Lung (tissue), 12 donors: ENCODE measurements around the gene COL16A1. TPM values are rescaled to one million over a fixed set of nuclear protein-coding genes. Genes with fewer than 3 reads are reported as not detected.

ENCODE experiments used
- ATAC-seq: fragments of 200-7000 bp; cut with Tn5 transposase; one replicate; pipeline ENCODE4 v1.9.1; 2020; ENCODE audit warnings: moderate number of reproducible peaks; ENCODE audit not compliant: insufficient read depth, low FRiP score
- DNase-seq, 3 donors: peaks; one replicate each; pipeline ENCODE4 v3.0.0-alpha.2; 2013 to 2017
- H3K27ac ChIP-seq, 2 donors: one replicate each; pipeline ENCODE4 v1.5.1; 2013; ENCODE audit warnings: mild to moderate bottlenecking in 2 of 2, moderate library complexity in 2 of 2, control low read depth in 1 of 2, inconsistent platforms in 1 of 2, low read depth in 1 of 2, low read length in 1 of 2
- H3K27me3 ChIP-seq, 3 donors: one replicate each; pipeline ENCODE4 v1.5.1; 2013; ENCODE audit warnings: low read length in 2 of 3; ENCODE audit not compliant: control insufficient read depth in 3 of 3, insufficient read depth in 3 of 3
- H3K36me3 ChIP-seq, 4 donors: one replicate each; pipeline ENCODE4 v1.5.1; 2013; ENCODE audit warnings: low read length in 4 of 4, mild to moderate bottlenecking in 1 of 4, moderate library complexity in 1 of 4; ENCODE audit not compliant: control insufficient read depth in 4 of 4, insufficient read depth in 4 of 4
- H3K4me1 ChIP-seq, 5 donors: one replicate each; pipeline ENCODE4 v1.5.1; 2013; ENCODE audit warnings: low read length in 5 of 5, mild to moderate bottlenecking in 2 of 5, moderate library complexity in 1 of 5; ENCODE audit not compliant: control insufficient read depth in 5 of 5, insufficient read depth in 5 of 5
- H3K4me3 ChIP-seq: one replicate; pipeline ENCODE4 v1.5.1; 2013; ENCODE audit warnings: mild to moderate bottlenecking, control low read depth, moderate library complexity
- H3K9ac ChIP-seq, 2 donors: one replicate each; pipeline ENCODE4 v1.5.1; 2013; ENCODE audit warnings: low read length in 2 of 2, control low read depth in 1 of 2; ENCODE audit not compliant: insufficient read depth in 1 of 2
- H3K9me3 ChIP-seq, 4 donors: one replicate each; pipeline ENCODE4 v1.5.1; 2013; ENCODE audit warnings: low read length in 3 of 4, mild to moderate bottlenecking in 1 of 4, moderate library complexity in 1 of 4; ENCODE audit not compliant: control insufficient read depth in 4 of 4, insufficient read depth in 3 of 4
- CTCF ChIP-seq: IDR thresholded peaks from 2 replicates; pipeline ENCODE4 v1.5.1; 2012; ENCODE audit warnings: mild to moderate bottlenecking; ENCODE audit errors: control extremely low read depth, extremely low read depth
- WGBS, 2 donors: extraction: QIAGEN DNeasy Blood & Tissue Kit; methylation state at CpG; one replicate each; pipeline ENCODE4 v1.1.7; 2013; 5-methylcytosine and 5-hydroxymethylcytosine counted together
- polyA plus RNA-seq, 2 donors: library from polyadenylated mRNA; stranded (reverse); fragments of 200-250 nt; gene quantifications; one replicate each; pipeline ENCODE4 v1.2.1, GENCODE V29; 2013
- total RNA-seq, 2 donors: library from RNA; depleted of rRNA in 1 of 2; stranded (reverse); fragments of >200 nt in 1 of 2; gene quantifications; one replicate each; pipeline ENCODE4 v1.2.1, GENCODE V29; 2014 to 2021
- donor health status: control.
- donor health status: control.
- donor health status: Bipolar disorder and iron deficiency.
- donor health status: healthy.
- donor health status: DM: yes; HTN: yes; CAD: no.

Gene COL16A1
- total and polyA plus RNA-seq, 4 donors, result 16.5 to 83.2 (median 43.3) TPM

- ATAC-seq (peak; percentile 37), DNase-seq (peak; percentile 61 to 73 (median 65))
- no peaks in the 10 kb centered on the region for H3K9me3 ChIP-seq
- H3K27ac ChIP-seq, result no peak overlapping the region
- H3K36me3 ChIP-seq, result no peaks in the 10 kb centered on the region
- peak; percentile 6 for TF ChIP-seq CTCF
- no peak overlapping the region for H3K9ac ChIP-seq
- peaks cover 0 to 14% (median 8%) of the 10 kb centered on the region in 3 donors for H3K27me3 ChIP-seq
- H3K4me1 ChIP-seq, result peaks cover 0 to 13% (median 0%) of the 10 kb centered on the region in 5 donors
- WGBS, 2 donors, result 14 to 16% methylated on average over 41 to 56 of the region's 56 CpGs
- H3K4me3 ChIP-seq, result peak overlapping the region; percentile 29
Observed at GRCh38 chr1:31617916-31618746, 85.7 kb downstream of the COL16A1 start.

- ATAC-seq (no peak), DNase-seq (no peak)
- Histone ChIP-seq H3K4me3 (peak within 1 kb of the TSS; percentile 29), H3K9ac (no peak within 1 kb of the TSS), H3K9me3 (no peaks in the 10 kb centered on the region), H3K27ac (no peak within 1 kb of the TSS), H3K4me1 (peaks cover 0 to 13% (median 0%) of the 10 kb centered on the region in 5 donors), H3K36me3 (no peaks in the 10 kb centered on the region), H3K27me3 (peaks cover 0 to 14% (median 8%) of the 10 kb centered on the region in 3 donors)
- TF ChIP-seq CTCF, result no peak
- 11 to 14% methylated on average over 33 to 48 of the region's 48 CpGs for WGBS, 2 donors
Observed at GRCh38 chr1:31617218-31617915, 86.5 kb downstream of the COL16A1 start, which contains the start of gene HCRTR1. Gene HCRTR1, plus strand, starts transcription at chr1:31617689. Its CDS starts 1,504 bp downstream, at chr1:31619193.

- H3K27ac ChIP-seq, result no peak overlapping the region
- peaks cover 0 to 14% (median 8%) of the 10 kb centered on the region in 3 donors for H3K27me3 ChIP-seq
- no peaks in the 10 kb centered on the region for H3K36me3 ChIP-seq
- no peak overlapping the region for H3K9ac ChIP-seq
- ATAC-seq (no peak), DNase-seq (no peak)
- H3K4me1 ChIP-seq, result peaks cover 0 to 7% (median 0%) of the 10 kb centered on the region in 5 donors
- WGBS, 2 donors, result 74 to 86% methylated on average over 2 of the region's 2 CpGs
- no peaks in the 10 kb centered on the region for H3K9me3 ChIP-seq
- H3K4me3 ChIP-seq, result no peak overlapping the region
- no peak for TF ChIP-seq CTCF
Observed at GRCh38 chr1:31615939-31616338, 87.9 kb downstream of the COL16A1 start.
